ENCODE data around the gene TNFAIP6. TPM values are rescaled to one million over a fixed set of nuclear protein-coding genes. Genes with fewer than 3 reads are reported as not detected.

The TNFAIP6 gene
- total RNA-seq, 1 donor from 2014 or later = 2.0 TPM

DNA sequence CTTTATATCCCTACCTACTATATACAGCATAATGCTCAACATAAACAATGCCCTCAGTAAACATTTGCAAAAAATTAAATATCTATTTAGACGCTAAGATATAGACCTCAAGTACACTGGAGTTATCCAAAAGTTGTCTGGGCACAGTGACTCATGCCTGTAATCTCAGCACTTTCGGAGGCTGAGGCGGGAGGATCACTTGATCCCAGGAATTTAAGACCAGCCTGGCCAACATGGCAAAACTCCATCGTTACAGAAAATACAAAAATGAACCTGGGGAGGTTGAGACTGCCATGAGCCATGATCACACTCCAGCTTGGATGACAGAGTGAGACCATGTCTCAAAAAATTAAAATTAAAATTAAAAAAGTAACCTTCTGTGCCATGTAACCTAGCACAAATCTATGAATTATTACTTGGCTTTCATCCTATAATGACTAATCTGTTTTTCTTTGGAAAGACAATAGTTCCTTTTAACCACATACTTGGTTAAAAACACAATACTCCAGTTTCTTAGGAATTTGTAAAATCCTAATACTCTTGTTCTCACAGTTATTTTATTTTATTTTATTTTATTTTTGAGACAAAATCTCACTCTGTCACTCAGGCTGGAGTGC lies 6.7 kb upstream of the TNFAIP6 start:
- intact Hi-C loops (cut with DNase I) = no loop called here
- H3K36me3 ChIP-seq = no peaks in the 10 kb centered on the region
- DNase-seq (ENCODE audit: extremely low spot score in 2 of 2) = no peak
- H3K27me3 ChIP-seq = no peaks in the 10 kb centered on the region
- H3K4me1 ChIP-seq = no peaks in the 10 kb centered on the region
- TF ChIP-seq POLR2A (IDR thresholded peaks at IDR 0.05) = no peak
- TF ChIP-seq, protein P1, sequence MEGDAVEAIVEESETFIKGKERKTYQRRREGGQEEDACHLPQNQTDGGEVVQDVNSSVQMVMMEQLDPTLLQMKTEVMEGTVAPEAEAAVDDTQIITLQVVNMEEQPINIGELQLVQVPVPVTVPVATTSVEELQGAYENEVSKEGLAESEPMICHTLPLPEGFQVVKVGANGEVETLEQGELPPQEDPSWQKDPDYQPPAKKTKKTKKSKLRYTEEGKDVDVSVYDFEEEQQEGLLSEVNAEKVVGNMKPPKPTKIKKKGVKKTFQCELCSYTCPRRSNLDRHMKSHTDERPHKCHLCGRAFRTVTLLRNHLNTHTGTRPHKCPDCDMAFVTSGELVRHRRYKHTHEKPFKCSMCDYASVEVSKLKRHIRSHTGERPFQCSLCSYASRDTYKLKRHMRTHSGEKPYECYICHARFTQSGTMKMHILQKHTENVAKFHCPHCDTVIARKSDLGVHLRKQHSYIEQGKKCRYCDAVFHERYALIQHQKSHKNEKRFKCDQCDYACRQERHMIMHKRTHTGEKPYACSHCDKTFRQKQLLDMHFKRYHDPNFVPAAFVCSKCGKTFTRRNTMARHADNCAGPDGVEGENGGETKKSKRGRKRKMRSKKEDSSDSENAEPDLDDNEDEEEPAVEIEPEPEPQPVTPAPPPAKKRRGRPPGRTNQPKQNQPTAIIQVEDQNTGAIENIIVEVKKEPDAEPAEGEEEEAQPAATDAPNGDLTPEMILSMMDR (IDR thresholded peaks at IDR 0.05) = no peak
- TF ChIP-seq POLR2AphosphoS5 (IDR thresholded peaks at IDR 0.05; ENCODE audit: insufficient read depth in 1 of 2, low read depth in 1 of 2) = no peak
- H3K4me3 ChIP-seq = no peak overlapping the region
- no peak overlapping the region for H3K27ac ChIP-seq
- H3K9me3 ChIP-seq = no peaks in the 10 kb centered on the region

DNA sequence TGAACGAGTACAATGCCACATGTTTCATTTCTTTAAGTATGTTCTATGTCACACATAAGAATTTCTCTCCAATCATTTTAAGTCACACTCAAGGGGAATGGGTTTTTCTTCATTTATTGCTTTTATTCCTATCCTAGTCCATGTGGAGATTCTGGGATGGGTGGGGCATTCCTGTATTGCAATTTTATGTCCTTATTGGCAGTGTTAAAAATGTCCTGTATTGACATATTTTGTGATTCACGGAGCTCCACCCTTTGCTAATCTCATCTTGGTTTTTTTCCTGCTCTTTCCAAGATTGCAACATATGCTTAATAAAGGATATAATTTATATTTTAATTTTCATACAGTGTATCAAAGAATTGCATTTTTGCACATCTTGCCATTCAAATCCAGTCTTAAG lies 3.4 kb upstream of the TNFAIP6 start:
- no peak for TF ChIP-seq POLR2A (IDR thresholded peaks at IDR 0.05)
- TF ChIP-seq POLR2AphosphoS5 (IDR thresholded peaks at IDR 0.05; ENCODE audit: insufficient read depth in 1 of 2, low read depth in 1 of 2) = no peak
- TF ChIP-seq, protein P1 (IDR thresholded peaks at IDR 0.05) = no peak
- H3K4me3 ChIP-seq = no peak overlapping the region
- H3K27me3 ChIP-seq = no peaks in the 10 kb centered on the region
- no peak overlapping the region for H3K27ac ChIP-seq
- DNase-seq (ENCODE audit: extremely low spot score in 2 of 2) = no peak
- intact Hi-C loops (cut with DNase I) = no loop called here
- H3K36me3 ChIP-seq = no peaks in the 10 kb centered on the region
- H3K9me3 ChIP-seq = no peaks in the 10 kb centered on the region
- H3K4me1 ChIP-seq = no peaks in the 10 kb centered on the region

DNA sequence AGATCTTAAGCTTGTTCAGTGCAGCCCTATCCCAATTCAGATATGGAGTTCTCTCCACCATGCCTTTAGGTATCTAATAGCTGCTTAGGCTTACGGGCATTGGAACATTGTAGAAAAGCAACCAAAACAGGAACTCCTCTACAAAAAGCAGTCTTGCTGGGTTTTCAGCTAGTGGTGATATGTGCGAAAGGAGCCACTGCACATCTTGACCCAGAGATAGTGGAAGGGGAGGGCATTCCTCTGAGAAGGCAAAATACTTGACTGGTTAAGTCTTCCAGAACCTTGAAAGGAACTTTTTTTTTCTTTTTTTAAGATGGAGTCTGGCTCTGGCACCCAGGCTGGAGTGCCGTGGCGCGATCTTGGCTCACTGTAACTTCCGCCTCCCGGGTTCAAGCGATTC lies 2.6 kb upstream of the TNFAIP6 start:
- no peak for DNase-seq (ENCODE audit: extremely low spot score in 2 of 2)
- no peaks in the 10 kb centered on the region for H3K4me1 ChIP-seq
- H3K4me3 ChIP-seq = no peak overlapping the region
- no peaks in the 10 kb centered on the region for H3K9me3 ChIP-seq
- intact Hi-C loops (cut with DNase I) = no loop called here
- no peaks in the 10 kb centered on the region for H3K36me3 ChIP-seq
- H3K27me3 ChIP-seq = no peaks in the 10 kb centered on the region
- H3K27ac ChIP-seq = no peak overlapping the region
- no peak for TF ChIP-seq POLR2A (IDR thresholded peaks at IDR 0.05)

DNA sequence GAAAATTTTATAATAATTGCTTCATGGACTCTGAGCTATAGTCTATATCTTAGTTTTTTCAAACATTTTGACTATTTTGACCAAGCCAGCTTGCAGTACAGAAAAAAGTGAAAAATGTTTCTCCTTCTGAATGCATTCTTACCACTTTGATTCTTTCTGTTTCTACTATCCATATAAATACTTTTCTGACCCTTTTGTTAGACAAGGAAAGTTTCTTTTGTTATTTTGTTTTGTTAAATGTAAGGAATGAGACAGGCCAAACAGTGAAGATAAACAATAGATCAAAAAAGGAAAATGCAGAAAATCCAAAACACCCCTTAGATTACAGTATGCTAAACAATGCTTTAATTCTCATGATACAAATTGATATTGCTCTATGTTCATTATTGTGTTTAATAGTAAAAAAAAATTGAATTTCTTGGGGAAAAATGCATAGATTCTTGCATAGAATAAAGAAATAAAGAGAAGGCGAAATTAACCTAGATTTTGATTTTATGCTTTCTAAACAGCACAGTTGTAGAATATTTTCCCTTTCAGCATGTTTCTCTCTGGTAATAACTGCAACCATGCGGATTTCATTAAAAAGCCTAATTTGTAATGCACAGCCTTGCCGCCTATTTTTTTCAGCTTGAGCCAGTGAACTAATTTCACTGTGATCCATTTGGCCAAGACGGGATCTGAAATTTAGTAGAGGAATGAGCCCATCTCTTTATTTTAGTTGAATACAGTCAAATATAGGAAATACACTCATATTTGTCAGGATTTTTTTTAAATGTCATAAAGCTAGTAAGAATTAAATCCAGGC lies 976 bp downstream of the TNFAIP6 start:
- intact Hi-C loops (cut with DNase I) = no loop called here
- no peaks in the 10 kb centered on the region for H3K4me1 ChIP-seq
- no peaks in the 10 kb centered on the region for H3K36me3 ChIP-seq
- H3K27ac ChIP-seq = no peak overlapping the region
- no peak for DNase-seq (ENCODE audit: extremely low spot score in 2 of 2)
- H3K27me3 ChIP-seq = no peaks in the 10 kb centered on the region
- H3K4me3 ChIP-seq = no peak overlapping the region
- H3K9me3 ChIP-seq = no peaks in the 10 kb centered on the region
- TF ChIP-seq, protein P1 (IDR thresholded peaks at IDR 0.05) = no peak
- TF ChIP-seq POLR2AphosphoS5 (IDR thresholded peaks at IDR 0.05; ENCODE audit: insufficient read depth in 1 of 2, low read depth in 1 of 2) = no peak
- TF ChIP-seq POLR2A (IDR thresholded peaks at IDR 0.05) = no peak

DNA sequence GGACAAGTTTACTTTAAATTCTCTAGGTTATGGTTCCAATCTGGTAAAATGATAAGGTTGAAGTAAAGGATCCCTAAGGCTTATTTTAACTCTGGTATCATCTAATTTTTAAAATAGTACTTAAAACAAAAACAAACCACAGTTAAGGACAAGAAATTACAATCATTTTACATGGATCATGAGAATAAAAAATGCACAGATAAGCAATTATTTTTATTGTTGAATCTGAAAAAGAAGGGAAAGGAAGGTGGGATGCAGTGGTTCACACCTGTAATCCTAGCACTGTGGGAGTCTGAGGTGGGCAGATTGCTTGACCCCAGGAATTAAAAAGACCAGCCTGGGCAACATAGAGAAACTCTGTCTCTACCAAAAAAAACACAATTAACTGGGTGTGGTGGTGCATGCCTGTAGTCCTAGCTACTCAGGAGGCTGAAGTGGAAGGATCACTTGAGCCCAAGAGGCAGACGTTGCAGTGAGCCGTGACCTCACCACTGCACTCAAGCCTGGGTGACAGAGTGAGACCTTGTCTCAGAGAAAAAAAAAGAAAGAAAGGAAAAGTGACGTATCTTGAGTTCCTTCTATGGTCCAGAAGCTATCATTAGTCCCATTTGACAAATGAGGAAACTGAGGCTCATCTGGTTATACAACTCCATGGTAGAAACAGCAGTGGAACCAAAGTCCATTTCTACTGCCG lies 2.5 kb downstream of the TNFAIP6 start:
- no peak overlapping the region for H3K4me3 ChIP-seq
- intact Hi-C loops (cut with DNase I) = no loop called here
- no peaks in the 10 kb centered on the region for H3K4me1 ChIP-seq
- no peaks in the 10 kb centered on the region for H3K27me3 ChIP-seq
- DNase-seq (ENCODE audit: extremely low spot score in 2 of 2) = no peak
- H3K27ac ChIP-seq = no peak overlapping the region
- H3K9me3 ChIP-seq = no peaks in the 10 kb centered on the region
- H3K36me3 ChIP-seq = no peaks in the 10 kb centered on the region
- TF ChIP-seq, protein P1 (IDR thresholded peaks at IDR 0.05) = no peak
- no peak for TF ChIP-seq POLR2AphosphoS5 (IDR thresholded peaks at IDR 0.05; ENCODE audit: insufficient read depth in 1 of 2, low read depth in 1 of 2)
- TF ChIP-seq POLR2A (IDR thresholded peaks at IDR 0.05) = no peak
